ENCODE measurements around the gene C4BPA.

GRCh38 chr1:207077470-207078377 is 26.3 kb upstream of the C4BPA start:
- no peak for TF ChIP-seq REST (IDR thresholded peaks at IDR 0.05; ENCODE audit: insufficient read depth in 1 of 2, low read depth in 2 of 2, low read length in 2 of 2)
- TF ChIP-seq FOXP2 (optimal IDR thresholded peaks at IDR 0.05; ENCODE audit: borderline replicate concordance, extremely low read depth, extremely low read length, insufficient read depth) = no peak

All from PFSK-1 (cell line).